GM18511 (cell line): ENCODE measurements around the gene PARM1.
"Not testable (repeated sequence)": the region's sequence is repeated elsewhere in the genome, so short reads cannot be mapped to it uniquely, and the experiment has no call there.

Source experiments
- ATAC-seq: cut with Tn5 transposase; IDR thresholded peaks from one replicate; pipeline ENCODE4 v1.9.1; 2021; ENCODE audit warnings: mild to moderate bottlenecking, moderate library complexity; ENCODE audit not compliant: unreplicated experiment

PARM1 gene

GRCh38 chr4:74975848-74976824 is 43.2 kb downstream of the PARM1 start:
- no peak for ATAC-seq

- no peak for ATAC-seq
These were observed 49.8 kb downstream of the PARM1 start for GRCh38 chr4:74982546-74983252.

GRCh38 chr4:74983253-74983635 is 50.3 kb downstream of the PARM1 start:
- ATAC-seq, result no peak

- ATAC-seq, result no peak
These were observed 57.5 kb downstream of the PARM1 start for GRCh38 chr4:74990276-74990875.

- ATAC-seq, result not testable (repeated sequence)
These were observed 61.5 kb downstream of the PARM1 start for GRCh38 chr4:74994436-74994835.

- no peak for ATAC-seq
These were observed 64.1 kb downstream of the PARM1 start for GRCh38 chr4:74996996-74997395.

GRCh38 chr4:74997948-74998729 is 65.2 kb downstream of the PARM1 start:
- no peak for ATAC-seq

- no peak for ATAC-seq
These were observed 66.9 kb downstream of the PARM1 start for GRCh38 chr4:74999714-75000309.

- no peak for ATAC-seq
These were observed 69.0 kb downstream of the PARM1 start for GRCh38 chr4:75001871-75002270.

- ATAC-seq, result no peak
These were observed 69.5 kb downstream of the PARM1 start for GRCh38 chr4:75002381-75002780.

- no peak for ATAC-seq
These were observed 71.1 kb downstream of the PARM1 start for GRCh38 chr4:75003979-75004378.

- ATAC-seq, result peak; percentile 92
These were observed 72.1 kb downstream of the PARM1 start for GRCh38 chr4:75004755-75005668.

- no peak for ATAC-seq
These were observed 72.8 kb downstream of the PARM1 start for GRCh38 chr4:75005727-75006126.

- ATAC-seq, result no peak
These were observed 75.0 kb downstream of the PARM1 start for GRCh38 chr4:75007891-75008290.

- no peak for ATAC-seq
These were observed 76.2 kb downstream of the PARM1 start for GRCh38 chr4:75009138-75009537.

GRCh38 chr4:75011131-75011795 is 78.3 kb downstream of the PARM1 start:
- no peak for ATAC-seq

- no peak for ATAC-seq
These were observed 82.7 kb downstream of the PARM1 start for GRCh38 chr4:75015627-75016026.

- ATAC-seq, result no peak
These were observed 83.6 kb downstream of the PARM1 start for GRCh38 chr4:75016472-75016871.
